Measurements from ENCODE around the gene UGT8.
"Not testable (repeated sequence)": the region's sequence is repeated elsewhere in the genome, so short reads cannot be mapped to it uniquely, and the experiment has no call there.

UGT8 gene

GRCh38 chr4:114598191-114599121 lies at the start of gene UGT8:
TSS of gene UGT8 (plus strand) at chr4:114598807. CDS start at chr4:114622881, 24,074 bp downstream.
- in situ Hi-C loops (cut with MboI; ENCODE audit: low sequenced_read_pairs) = no loop called here

- in situ Hi-C loops (cut with MboI; ENCODE audit: low sequenced_read_pairs) = no loop called here
Measured at GRCh38 chr4:114549638-114550037, 49.0 kb upstream of the UGT8 start.

GRCh38 chr4:114558446-114559020 lies 40.1 kb upstream of the UGT8 start:
- in situ Hi-C loops (cut with MboI; ENCODE audit: low sequenced_read_pairs) = no loop called here

- in situ Hi-C loops (cut with MboI; ENCODE audit: low sequenced_read_pairs) = no loop called here
Measured at GRCh38 chr4:114561590-114561989, 37.0 kb upstream of the UGT8 start.

- in situ Hi-C loops (cut with MboI; ENCODE audit: low sequenced_read_pairs) = no loop called here
Measured at GRCh38 chr4:114562176-114562904, 36.3 kb upstream of the UGT8 start.

- in situ Hi-C loops (cut with MboI; ENCODE audit: low sequenced_read_pairs) = no loop called here
Measured at GRCh38 chr4:114563536-114564315, 34.9 kb upstream of the UGT8 start.

GRCh38 chr4:114577386-114577785 lies 21.2 kb upstream of the UGT8 start:
- in situ Hi-C loops (cut with MboI; ENCODE audit: low sequenced_read_pairs) = no loop called here

- in situ Hi-C loops (cut with MboI; ENCODE audit: low sequenced_read_pairs) = no loop called here
Measured at GRCh38 chr4:114582621-114583020, 16.0 kb upstream of the UGT8 start.

GRCh38 chr4:114588305-114588704 lies 10.3 kb upstream of the UGT8 start:
- in situ Hi-C loops (cut with MboI; ENCODE audit: low sequenced_read_pairs) = no loop called here

- in situ Hi-C loops (cut with MboI; ENCODE audit: low sequenced_read_pairs) = not testable (repeated sequence)
Measured at GRCh38 chr4:114590360-114590759, 8.2 kb upstream of the UGT8 start.

GRCh38 chr4:114593526-114593925 lies 5.1 kb upstream of the UGT8 start:
- in situ Hi-C loops (cut with MboI; ENCODE audit: low sequenced_read_pairs) = no loop called here

- in situ Hi-C loops (cut with MboI; ENCODE audit: low sequenced_read_pairs) = no loop called here
Measured at GRCh38 chr4:114595207-114595606, 3.4 kb upstream of the UGT8 start.

- in situ Hi-C loops (cut with MboI; ENCODE audit: low sequenced_read_pairs) = no loop called here
Measured at GRCh38 chr4:114595921-114596320, 2.7 kb upstream of the UGT8 start.

- in situ Hi-C loops (cut with MboI; ENCODE audit: low sequenced_read_pairs) = no loop called here
Measured at GRCh38 chr4:114597410-114598115, 1.0 kb upstream of the UGT8 start.

- in situ Hi-C loops (cut with MboI; ENCODE audit: low sequenced_read_pairs) = no loop called here
Measured at GRCh38 chr4:114599231-114599902, 760 bp downstream of the UGT8 start.

GRCh38 chr4:114599903-114600552 lies 1.4 kb downstream of the UGT8 start:
- in situ Hi-C loops (cut with MboI; ENCODE audit: low sequenced_read_pairs) = no loop called here

- in situ Hi-C loops (cut with MboI; ENCODE audit: low sequenced_read_pairs) = no loop called here
Measured at GRCh38 chr4:114600672-114601071, 2.1 kb downstream of the UGT8 start.

GRCh38 chr4:114601304-114602052 lies 2.9 kb downstream of the UGT8 start:
- in situ Hi-C loops (cut with MboI; ENCODE audit: low sequenced_read_pairs) = no loop called here

Measured in HL-60/S4 (cell line).